Activated CD8-positive, alpha-beta memory T cell treated with anti-CD3 and anti-CD28 coated beads, Interleukin-2, amount 50 U/mL, for 24 hours (primary cell): ENCODE results near the gene SLC7A6OS.

ENCODE experiments used
- DNase-seq: peaks from one replicate; pipeline ENCODE4 v3.0.0-alpha.2; 2020; ENCODE audit errors: extremely low read depth

SLC7A6OS gene

GRCh38 chr16:68253721-68254120 lies 57.0 kb downstream of the SLC7A6OS start:
- no peak for DNase-seq

- DNase-seq = no peak
Measured at GRCh38 chr16:68252383-68252782, 58.4 kb downstream of the SLC7A6OS start.

- no peak for DNase-seq
Measured at GRCh38 chr16:68251832-68252231, 58.9 kb downstream of the SLC7A6OS start.

- DNase-seq = no peak
Measured at GRCh38 chr16:68250951-68251350, 59.8 kb downstream of the SLC7A6OS start.

GRCh38 chr16:68249371-68249770 lies 61.4 kb downstream of the SLC7A6OS start:
- DNase-seq = no peak
